Stimulated activated CD8-positive, alpha-beta memory T cell treated with anti-CD3 and anti-CD28 coated beads, Interleukin-7, amount 100 ng/mL, for 1 hour (primary cell): ENCODE results near the gene SFRP2.

Experiments used
- DNase-seq, 2 donors: peaks; one replicate each; pipeline ENCODE4 v3.0.0-alpha.2; 2020; ENCODE audit warnings: low read depth in 2 of 2

The SFRP2 gene

GRCh38 chr4:153766758-153767157 is 22.1 kb downstream of the SFRP2 start:
- no peak for DNase-seq

- DNase-seq: no peak
Measured at GRCh38 chr4:153765894-153766293, 23.0 kb downstream of the SFRP2 start.

GRCh38 chr4:153764601-153765368 is 24.1 kb downstream of the SFRP2 start:
- DNase-seq: no peak

GRCh38 chr4:153763404-153763803 is 25.5 kb downstream of the SFRP2 start:
- no peak for DNase-seq

DNA sequence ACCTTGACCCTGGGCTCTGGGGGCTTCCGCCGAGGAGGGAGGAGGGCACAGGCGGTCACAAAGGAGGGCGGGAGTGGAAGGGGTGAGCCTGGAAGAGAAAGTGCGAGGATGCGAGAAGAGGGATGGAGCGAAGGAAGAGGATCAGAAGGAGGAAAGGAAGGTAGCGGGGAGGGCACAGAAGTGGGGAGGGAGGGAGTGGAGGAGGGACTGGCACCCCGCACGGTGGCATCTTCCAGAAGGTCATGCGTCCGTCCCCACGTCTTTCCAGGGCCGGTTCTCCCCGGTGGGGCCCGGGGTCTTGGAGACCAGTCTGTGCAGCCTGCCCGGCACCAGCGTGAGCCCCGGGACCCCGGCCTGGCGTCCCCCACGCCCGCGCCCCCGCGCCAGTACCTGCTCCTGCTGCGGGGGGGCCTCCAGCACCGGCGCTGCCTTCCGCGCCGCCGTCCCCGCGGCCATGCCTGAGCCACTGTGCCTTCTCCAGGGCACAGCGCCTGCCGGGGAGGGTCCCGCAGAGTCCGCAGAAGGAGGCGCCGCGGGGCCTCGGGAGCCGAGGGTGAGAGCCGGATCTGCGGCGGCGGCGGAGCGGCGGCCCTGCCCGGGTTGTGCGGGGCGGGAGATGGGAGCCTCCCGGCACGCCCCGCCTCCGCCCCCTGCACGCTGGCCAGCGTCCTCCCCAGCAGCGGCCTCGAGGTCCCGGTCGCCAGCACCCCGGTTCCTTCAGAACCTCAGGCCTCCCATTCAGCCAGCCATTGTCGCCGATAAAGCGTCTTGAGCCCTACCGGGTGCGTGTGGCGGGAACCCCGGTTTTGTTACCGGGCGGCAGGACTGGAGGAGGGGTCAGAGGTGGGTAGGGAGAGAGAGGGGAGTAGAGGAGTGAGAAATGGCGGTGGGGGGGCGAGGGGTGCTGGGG is 29.2 kb downstream of the SFRP2 start, which contains the start of gene RNF175:
Gene RNF175 (minus strand): TSS at position 618 of the 910 bp plus-strand sequence. CDS start 162 bp downstream, at position 456.
- DNase-seq: no peak

DNA sequence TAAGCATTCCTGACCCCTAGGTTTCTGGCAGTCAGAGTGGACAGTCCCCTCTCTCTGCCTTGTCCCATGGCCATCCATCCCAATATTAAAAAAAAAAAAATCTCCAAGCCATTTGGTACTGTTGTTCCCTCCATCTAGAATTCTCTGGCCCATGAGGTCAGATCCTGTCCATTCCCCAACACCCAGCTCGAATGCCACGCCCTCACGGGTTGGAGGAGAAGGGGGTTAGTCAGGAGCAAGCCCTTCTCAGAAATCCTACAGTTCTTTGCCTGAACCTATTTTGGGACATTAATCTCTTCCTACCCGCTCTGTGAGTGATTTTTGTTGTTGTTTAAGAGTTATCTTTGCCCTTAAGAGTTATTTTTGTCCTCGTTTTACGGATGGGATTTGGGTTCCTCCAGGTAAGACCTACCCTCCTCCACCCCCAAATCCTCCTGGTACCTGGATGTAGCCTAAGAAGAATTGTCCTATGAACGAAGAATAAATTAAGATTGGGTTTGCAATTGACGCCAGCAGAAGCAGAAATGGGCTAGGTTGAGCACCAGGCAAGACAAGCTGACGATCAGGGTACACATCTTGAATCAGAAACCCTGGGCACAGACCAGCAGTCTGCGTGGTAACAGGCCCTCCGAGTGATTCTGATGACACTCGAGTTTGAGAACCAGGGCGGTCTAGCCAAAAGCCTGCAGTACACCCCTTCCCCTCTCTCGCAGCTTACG is 30.0 kb downstream of the SFRP2 start:
- DNase-seq: no peak

DNA sequence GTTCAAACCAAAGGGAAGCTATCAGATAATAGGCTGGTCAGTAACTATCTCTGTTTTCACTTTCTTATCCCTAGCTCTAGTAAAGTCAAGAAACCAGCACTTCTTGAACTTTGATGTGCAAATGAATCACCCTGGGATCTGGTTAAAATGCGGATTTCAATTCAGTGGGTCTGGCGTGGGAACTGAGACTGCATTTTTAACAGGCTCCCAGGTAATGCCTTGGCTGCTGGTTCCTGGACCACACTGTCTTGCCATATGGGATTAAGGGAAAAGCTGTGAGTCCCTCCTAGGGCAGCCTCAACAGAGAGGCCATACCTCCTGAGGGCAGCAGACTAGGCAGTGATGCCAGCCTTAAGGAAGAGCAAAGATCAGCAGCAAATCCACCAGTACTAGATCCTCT is 30.7 kb downstream of the SFRP2 start:
- DNase-seq: no peak

- DNase-seq: no peak
Measured at GRCh38 chr4:153757407-153757806, 31.5 kb downstream of the SFRP2 start.

DNA sequence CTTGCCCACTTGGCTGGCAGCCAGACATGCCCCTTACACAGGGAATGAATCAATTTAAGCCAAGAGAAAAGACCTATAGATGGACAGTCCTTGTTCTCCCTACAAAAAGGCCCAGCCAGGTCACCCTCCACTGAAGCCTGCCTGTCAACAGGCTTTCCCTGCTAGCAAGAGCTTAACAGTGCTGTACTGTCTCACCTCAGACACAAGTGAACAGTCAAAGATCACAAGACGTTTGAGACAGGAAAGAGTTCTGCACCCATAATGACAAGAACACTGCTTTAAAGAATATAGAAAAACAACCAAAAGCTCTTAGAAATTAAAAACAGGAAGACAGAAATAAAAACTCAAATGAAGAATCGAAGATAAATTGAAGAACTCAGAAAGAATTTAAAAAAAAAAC is 33.7 kb downstream of the SFRP2 start:
- no peak for DNase-seq

DNA sequence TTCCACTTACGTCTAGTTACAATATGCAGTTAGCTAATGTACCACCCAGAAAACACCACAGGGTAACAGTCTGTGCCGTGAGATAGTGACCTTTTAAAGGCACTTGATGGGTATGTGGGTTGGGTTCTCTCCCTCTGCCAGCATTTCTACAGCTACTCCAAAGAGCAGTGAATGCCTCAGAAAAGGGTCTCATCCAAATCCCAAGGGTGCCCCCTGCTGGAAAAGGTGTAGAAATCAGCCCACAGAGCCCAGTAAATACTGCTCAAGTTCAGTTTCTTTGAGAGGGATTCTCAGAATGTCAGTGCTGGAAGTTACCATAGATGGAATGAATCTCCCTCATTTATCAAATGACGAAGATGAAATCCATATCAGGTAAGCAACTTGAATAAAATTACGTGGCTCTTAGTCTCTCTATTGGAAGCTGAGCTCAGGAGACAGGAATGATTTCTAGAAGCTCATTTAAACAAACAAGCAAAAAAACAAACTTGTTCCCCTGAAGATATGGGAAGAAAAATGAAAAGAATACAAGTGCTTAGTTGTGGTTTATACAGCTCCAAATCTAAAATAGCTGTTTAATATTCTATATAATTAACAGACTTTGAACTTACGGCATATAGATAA is 38.6 kb downstream of the SFRP2 start:
- DNase-seq: peak in 1 of 2 donors; percentile 26

- no peak for DNase-seq
Measured at GRCh38 chr4:153748378-153748777, 40.5 kb downstream of the SFRP2 start.

- DNase-seq: no peak
Measured at GRCh38 chr4:153747406-153747955, 41.4 kb downstream of the SFRP2 start.

GRCh38 chr4:153745651-153746050 is 43.2 kb downstream of the SFRP2 start:
- DNase-seq: no peak

GRCh38 chr4:153741541-153741940 is 47.3 kb downstream of the SFRP2 start:
- DNase-seq: no peak

DNA sequence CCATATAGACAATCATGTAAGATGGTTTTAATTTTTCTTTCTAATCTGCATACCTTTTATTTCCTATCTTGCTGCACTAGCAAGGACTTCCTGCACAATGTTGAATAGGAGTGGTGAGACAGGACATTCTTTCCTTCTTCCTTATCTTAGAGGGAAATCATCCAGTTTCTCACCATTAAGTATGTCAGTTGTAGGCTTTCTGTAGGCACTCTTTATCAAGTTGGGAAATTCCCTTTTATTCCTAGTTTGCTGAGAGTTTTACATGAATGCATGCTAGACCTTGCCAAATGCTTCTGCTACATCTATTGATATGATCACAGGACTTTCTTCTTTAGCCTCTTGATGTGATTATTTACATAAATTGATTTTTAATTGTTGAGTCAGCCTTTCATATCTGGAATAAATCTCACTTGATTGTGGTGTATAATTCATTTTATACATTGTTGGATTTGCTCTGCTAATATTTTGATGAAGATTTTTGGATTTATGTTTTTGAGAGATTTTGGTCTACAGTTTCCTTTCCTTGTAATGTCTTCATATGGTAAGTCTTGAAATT is 52.9 kb downstream of the SFRP2 start:
- DNase-seq: no peak

DNA sequence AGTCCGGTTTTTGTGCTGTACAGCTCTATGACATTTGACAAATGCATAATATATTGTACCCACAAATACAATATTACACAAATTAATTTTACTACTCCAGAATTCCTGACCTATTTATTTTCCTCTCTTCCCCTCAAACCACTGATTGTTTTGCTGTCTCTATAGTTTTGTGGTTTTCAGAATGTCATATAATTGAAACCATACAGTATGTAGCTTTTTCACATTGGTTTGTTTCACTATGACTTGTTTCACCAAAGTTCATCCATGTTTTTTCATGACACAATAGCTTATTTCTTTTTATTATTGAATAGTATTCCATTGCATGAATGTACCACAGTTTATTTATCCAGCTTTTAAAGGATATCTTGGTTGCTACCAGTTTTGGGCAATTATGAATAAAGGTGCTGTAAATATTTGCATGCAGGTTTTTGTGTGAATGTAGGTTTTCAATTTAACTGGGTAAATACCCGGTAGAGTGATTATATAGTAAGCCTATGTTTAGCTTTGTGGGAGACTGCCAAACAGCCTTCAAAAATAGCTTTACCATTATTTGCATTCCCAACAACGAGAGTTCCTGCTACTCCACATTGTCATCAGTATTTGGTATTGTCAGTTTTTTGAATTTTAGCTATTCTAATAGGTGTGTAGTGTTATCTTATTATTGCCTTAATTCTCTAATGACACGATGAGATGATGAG is 55.0 kb downstream of the SFRP2 start:
- DNase-seq: no peak

DNA sequence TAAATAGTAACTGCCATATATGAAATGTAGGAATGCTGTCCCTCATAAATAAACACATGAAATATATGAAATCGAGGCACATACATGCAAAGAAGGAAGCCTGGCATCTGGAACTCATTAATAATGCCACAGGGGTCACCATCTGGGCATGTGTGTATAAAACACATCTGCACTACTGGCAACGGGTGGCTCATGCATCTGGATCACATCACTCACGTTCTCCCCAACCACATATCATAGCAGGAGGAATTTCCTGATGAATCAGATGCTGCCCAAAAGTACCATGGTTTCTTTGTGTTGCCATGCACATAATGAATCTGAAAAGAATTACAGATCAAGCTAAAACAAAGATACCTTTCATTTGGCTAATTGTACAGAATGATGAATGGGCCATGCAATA is 57.6 kb downstream of the SFRP2 start:
- no peak for DNase-seq
